HCT116 (cell line): ENCODE measurements around the gene CHID1. TPM values are rescaled to one million over a fixed set of nuclear protein-coding genes. Genes with fewer than 3 reads are reported as not detected.

Experiments used
- ATAC-seq: fragments of 200-7000 bp; cut with Tn5 transposase; 2 replicates; pipeline ENCODE4 v1.9.1; 2020; ENCODE audit warnings: mild to moderate bottlenecking, moderate library complexity
- BruUV-seq: library from RNA; stranded (reverse); fragments of 400-500 nt; replicated peaks from 2 replicates; lab custom pipeline; 2021; lab: Mats Ljungman, UMichigan
- CTCF ChIA-PET: fragments of 300-600 bp; sonication (Branson Sonifier 250); formaldehyde crosslinking; loops from one replicate; lab custom pipeline; 2021; ENCODE audit warnings: antibody characterized with exemption; lab: Charles Lee
- POLR2A ChIA-PET: fragments of 300-600, 350-600 bp; sonication (Branson Sonifier 250); formaldehyde crosslinking; loops from one replicate; lab custom pipeline; 2021; ENCODE audit warnings: antibody characterized with exemption; lab: Charles Lee
- RAD21 ChIA-PET, 2 experiments: fragments of 300-600 bp; sonication (Branson Sonifier 250); formaldehyde crosslinking; loops; one replicate each; lab custom pipeline; 2023; ENCODE audit warnings: low total read pairs in 2 of 2; ENCODE audit not compliant: uncharacterized antibody in 2 of 2, unreplicated experiment in 2 of 2, low non-redundant PET in 1 of 2; lab: Charles Lee
- DNase-seq: peaks from one replicate; pipeline ENCODE4 v3.0.0-alpha.2; 2010; ENCODE audit warnings: low read depth, low spot score
- H2AFZ ChIP-seq: fragments of 200-600 bp; shearing (Covaris generic), sonication (generic); 2 replicates; pipeline ENCODE4 v1.6.1; 2017; ENCODE audit warnings: low read depth, mixed run types, mixed read lengths, antibody characterized with exemption, low read length; ENCODE audit not compliant: poor library complexity, severe bottlenecking
- H3K27ac ChIP-seq: 2 replicates; pipeline ENCODE4 v1.5.1; 2012; ENCODE audit warnings: low read depth, low read length
- H3K27me3 ChIP-seq: fragments of 200-600 bp; sonication (generic); 2 replicates; pipeline ENCODE4 v1.6.1; 2016; ENCODE audit warnings: mixed run types, low read length, mixed read lengths; ENCODE audit not compliant: insufficient read depth
- H3K36me3 ChIP-seq, 2 experiments: fragments of 200-500 bp in 1 of 2; fragments of 200-600 bp in 1 of 2; sonication (Bioruptor generic) in 1 of 2; sonication (generic) in 1 of 2; 2 replicates each; pipeline versions ENCODE4 v1.5.1 to v1.6.1; 2014 to 2016; ENCODE audit warnings: low read length in 2 of 2, inconsistent platforms in 1 of 2, mixed read lengths in 1 of 2, mixed run types in 1 of 2; ENCODE audit not compliant: insufficient read depth in 2 of 2, control insufficient read depth in 1 of 2
- H3K4me1 ChIP-seq, 2 experiments: fragments of 200-600 bp in 1 of 2; sonication (generic) in 1 of 2; 2 replicates each; pipeline versions ENCODE4 v1.5.1 to v1.6.1; 2012 to 2017; ENCODE audit warnings: low read length in 2 of 2, inconsistent platforms in 1 of 2, mild to moderate bottlenecking in 1 of 2, mixed read lengths in 1 of 2, mixed run types in 1 of 2, moderate library complexity in 1 of 2; ENCODE audit not compliant: insufficient read depth in 2 of 2, control insufficient read depth in 1 of 2
- H3K4me2 ChIP-seq: fragments of 200-600 bp; sonication (generic); 2 replicates; pipeline ENCODE4 v1.6.1; 2017; ENCODE audit warnings: mixed run types, low read length, mixed read lengths
- H3K4me3 ChIP-seq, 2 experiments: fragments of 200-600 bp in 1 of 2; sonication (generic) in 1 of 2; replicated peaks in 1 of 2; 2 replicates each; pipeline ENCODE4 v1.5.1; 2011 to 2016; ENCODE audit warnings: low read length in 2 of 2, control low read depth in 1 of 2, low read depth in 1 of 2, mild to moderate bottlenecking in 1 of 2, mixed read lengths in 1 of 2, mixed run types in 1 of 2
- H3K79me2 ChIP-seq: fragments of 200-600 bp; sonication (generic); 2 replicates; pipeline ENCODE4 v1.6.1; 2017; ENCODE audit warnings: mild to moderate bottlenecking, mixed run types, low read length, moderate library complexity, mixed read lengths; ENCODE audit not compliant: insufficient read depth
- H3K9ac ChIP-seq: fragments of 200-600 bp; sonication (generic); 2 replicates; pipeline ENCODE4 v1.6.1; 2016; ENCODE audit warnings: low read length, mixed read lengths
- H3K9me2 ChIP-seq: fragments of 200-600 bp; sonication (generic), shearing (Covaris generic); 2 replicates; pipeline ENCODE4 v1.6.1; 2017; ENCODE audit warnings: mixed run types, mild to moderate bottlenecking, moderate library complexity; ENCODE audit not compliant: insufficient read depth
- H3K9me3 ChIP-seq, 2 experiments: fragments of 200-500 bp in 1 of 2; fragments of 200-600 bp in 1 of 2; sonication (Bioruptor generic) in 1 of 2; sonication (generic) in 1 of 2; 2 replicates each; pipeline ENCODE4 v1.6.1; 2014 to 2017; ENCODE audit warnings: low read length in 2 of 2, mixed read lengths in 2 of 2, inconsistent platforms in 1 of 2, low read depth in 1 of 2, mild to moderate bottlenecking in 1 of 2, mixed run types in 1 of 2, moderate library complexity in 1 of 2; ENCODE audit not compliant: control insufficient read depth in 1 of 2, insufficient read depth in 1 of 2
- H4K20me1 ChIP-seq: fragments of 200-600 bp; sonication (generic), shearing (Covaris generic); 2 replicates; pipeline ENCODE4 v1.6.1; 2017; ENCODE audit warnings: mixed run types, mild to moderate bottlenecking, moderate library complexity; ENCODE audit not compliant: insufficient read depth
- CBX3 ChIP-seq: IDR thresholded peaks from 2 replicates; pipeline ENCODE4 v1.6.1; 2012; ENCODE audit warnings: low read depth
- CEBPB ChIP-seq: IDR thresholded peaks from 2 replicates; pipeline ENCODE4 v1.6.1; 2012; ENCODE audit warnings: low read depth
- EGR1 ChIP-seq: IDR thresholded peaks from 2 replicates; pipeline ENCODE4 v1.6.1; 2012; ENCODE audit warnings: low read depth
- ELF1 ChIP-seq: IDR thresholded peaks from 2 replicates; pipeline ENCODE4 v1.6.1; 2012; ENCODE audit warnings: low read depth, borderline replicate concordance
- EZH2 ChIP-seq: fragments of 200-600 bp; sonication (generic); IDR thresholded peaks from 2 replicates; pipeline ENCODE4 v1.6.1; 2017; ENCODE audit warnings: antibody characterized with exemption, mixed run types
- EZH2phosphoT487 ChIP-seq: fragments of 200-600 bp; IDR thresholded peaks from 2 replicates; pipeline ENCODE4 v1.6.1; 2018; ENCODE audit warnings: antibody characterized with exemption, borderline replicate concordance
- FOSL1 ChIP-seq: IDR thresholded peaks from 2 replicates; pipeline ENCODE4 v1.6.1; 2012; ENCODE audit warnings: low read depth
- JUND ChIP-seq: IDR thresholded peaks from 2 replicates; pipeline ENCODE4 v1.6.1; 2012
- RAD21 ChIP-seq: IDR thresholded peaks from 2 replicates; pipeline ENCODE4 v1.6.1; 2012; ENCODE audit warnings: low read depth, mild to moderate bottlenecking
- SIN3A ChIP-seq: IDR thresholded peaks from 2 replicates; pipeline ENCODE4 v1.6.1; 2012; ENCODE audit warnings: low read depth
- TCF7L2 ChIP-seq: IDR thresholded peaks from 2 replicates; pipeline ENCODE4 v1.7.0; 2011; ENCODE audit warnings: borderline replicate concordance, inconsistent platforms; ENCODE audit not compliant: insufficient read depth, insufficient read length; ENCODE audit errors: extremely low read depth
- YY1 ChIP-seq: IDR thresholded peaks from 2 replicates; pipeline ENCODE4 v1.6.1; 2011; ENCODE audit warnings: low read length, low read depth, moderate library complexity, mild to moderate bottlenecking; ENCODE audit not compliant: insufficient replicate concordance; ENCODE audit errors: extremely low read depth
- ZFX ChIP-seq: fragments of 450-650 bp; IDR thresholded peaks from 2 replicates; pipeline ENCODE4 v1.6.1; 2017
- ZNF274 ChIP-seq: fragments of 200-500 bp; sonication (Bioruptor generic); IDR thresholded peaks from 2 replicates; pipeline ENCODE4 v1.6.1; 2014; ENCODE audit warnings: mild to moderate bottlenecking, low read depth, low read length, inconsistent platforms
- intact Hi-C: fragments of 100-400 bp; cut with micrococcal nuclease; formaldehyde crosslinking; loops from 2 replicates; pipeline ENCODE4 v1.10.0; 2022
- total RNA-seq: library from RNA; stranded (reverse); gene quantifications from one replicate; pipeline ENCODE4 v1.2.1, GENCODE V29; 2021; ENCODE audit not compliant: unreplicated experiment
- TF ChIP-seq, protein P1 (sequence below): IDR thresholded peaks from 2 replicates; pipeline ENCODE4 v1.6.1; 2012
- TF ChIP-seq, protein P2 (sequence below): IDR thresholded peaks from 2 replicates; pipeline ENCODE4 v1.6.1; 2012; ENCODE audit warnings: low read depth
- TF ChIP-seq, protein P3 (sequence below): IDR thresholded peaks from 2 replicates; pipeline ENCODE4 v1.6.1; 2011; ENCODE audit warnings: mild to moderate bottlenecking, low read length, moderate library complexity; ENCODE audit not compliant: insufficient replicate concordance; ENCODE audit errors: extremely low read depth

The CHID1 gene
- total RNA-seq, 1 experiment from 2014 or later, result 102 TPM

GRCh38 chr11:833114-833791, 77.4 kb downstream of the CHID1 start:
- ATAC-seq (peak; percentile 2; the same call in 1 of the 2 replicates), DNase-seq (no peak)
- intact Hi-C loops, result no loop called here
- Histone ChIP-seq H3K27me3 (no peaks in the 10 kb centered on the region), H4K20me1 (peaks cover 6% of the 10 kb centered on the region; the same call in 1 of the 2 replicates), H3K9ac (peak overlapping the region; percentile 93), H3K4me1 (peaks cover 23 to 59% of the 10 kb centered on the region in 2 experiments), H3K9me2 (no peaks in the 10 kb centered on the region), H2AFZ (no peak overlapping the region), H3K27ac (peak overlapping the region; percentile 96), H3K9me3 (no peaks in the 10 kb centered on the region), H3K4me3 (peak overlapping the region; percentile 82 to 90), H3K79me2 (peaks cover 54% of the 10 kb centered on the region), H3K4me2 (peak overlapping the region; percentile 96), H3K36me3 (peaks cover 3 to 21% of the 10 kb centered on the region in 2 experiments; a peak in 2 of 4 replicates)
- POLR2A ChIA-PET, result interaction anchor here (1.0 to 2.2 kb wide), 4 partner anchors 10 to 13 kb away, joined by 3 to 26 read pairs (median 10); partner anchors contain the start of gene PNPLA2
- RAD21 ChIA-PET, result no interaction called here
- TF ChIP-seq CEBPB, result no peak
- TF ChIP-seq ZNF274, result no peak
- no peak for TF ChIP-seq EZH2phosphoT487
- TF ChIP-seq ELF1, result no peak
- TF ChIP-seq EZH2, result no peak
- TF ChIP-seq, protein P1, sequence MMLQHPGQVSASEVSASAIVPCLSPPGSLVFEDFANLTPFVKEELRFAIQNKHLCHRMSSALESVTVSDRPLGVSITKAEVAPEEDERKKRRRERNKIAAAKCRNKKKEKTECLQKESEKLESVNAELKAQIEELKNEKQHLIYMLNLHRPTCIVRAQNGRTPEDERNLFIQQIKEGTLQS, result no peak
- no peak for TF ChIP-seq FOSL1
- no peak for TF ChIP-seq YY1
- TF ChIP-seq CBX3, result no peak
- no peak for TF ChIP-seq TCF7L2
- no peak for TF ChIP-seq JUND
- TF ChIP-seq RAD21, result no peak
- TF ChIP-seq EGR1, result no peak
- no peak for TF ChIP-seq ZFX
- TF ChIP-seq SIN3A, result no peak
- TF ChIP-seq, protein P2, sequence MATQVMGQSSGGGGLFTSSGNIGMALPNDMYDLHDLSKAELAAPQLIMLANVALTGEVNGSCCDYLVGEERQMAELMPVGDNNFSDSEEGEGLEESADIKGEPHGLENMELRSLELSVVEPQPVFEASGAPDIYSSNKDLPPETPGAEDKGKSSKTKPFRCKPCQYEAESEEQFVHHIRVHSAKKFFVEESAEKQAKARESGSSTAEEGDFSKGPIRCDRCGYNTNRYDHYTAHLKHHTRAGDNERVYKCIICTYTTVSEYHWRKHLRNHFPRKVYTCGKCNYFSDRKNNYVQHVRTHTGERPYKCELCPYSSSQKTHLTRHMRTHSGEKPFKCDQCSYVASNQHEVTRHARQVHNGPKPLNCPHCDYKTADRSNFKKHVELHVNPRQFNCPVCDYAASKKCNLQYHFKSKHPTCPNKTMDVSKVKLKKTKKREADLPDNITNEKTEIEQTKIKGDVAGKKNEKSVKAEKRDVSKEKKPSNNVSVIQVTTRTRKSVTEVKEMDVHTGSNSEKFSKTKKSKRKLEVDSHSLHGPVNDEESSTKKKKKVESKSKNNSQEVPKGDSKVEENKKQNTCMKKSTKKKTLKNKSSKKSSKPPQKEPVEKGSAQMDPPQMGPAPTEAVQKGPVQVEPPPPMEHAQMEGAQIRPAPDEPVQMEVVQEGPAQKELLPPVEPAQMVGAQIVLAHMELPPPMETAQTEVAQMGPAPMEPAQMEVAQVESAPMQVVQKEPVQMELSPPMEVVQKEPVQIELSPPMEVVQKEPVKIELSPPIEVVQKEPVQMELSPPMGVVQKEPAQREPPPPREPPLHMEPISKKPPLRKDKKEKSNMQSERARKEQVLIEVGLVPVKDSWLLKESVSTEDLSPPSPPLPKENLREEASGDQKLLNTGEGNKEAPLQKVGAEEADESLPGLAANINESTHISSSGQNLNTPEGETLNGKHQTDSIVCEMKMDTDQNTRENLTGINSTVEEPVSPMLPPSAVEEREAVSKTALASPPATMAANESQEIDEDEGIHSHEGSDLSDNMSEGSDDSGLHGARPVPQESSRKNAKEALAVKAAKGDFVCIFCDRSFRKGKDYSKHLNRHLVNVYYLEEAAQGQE, result no peak
- TF ChIP-seq, protein P3, sequence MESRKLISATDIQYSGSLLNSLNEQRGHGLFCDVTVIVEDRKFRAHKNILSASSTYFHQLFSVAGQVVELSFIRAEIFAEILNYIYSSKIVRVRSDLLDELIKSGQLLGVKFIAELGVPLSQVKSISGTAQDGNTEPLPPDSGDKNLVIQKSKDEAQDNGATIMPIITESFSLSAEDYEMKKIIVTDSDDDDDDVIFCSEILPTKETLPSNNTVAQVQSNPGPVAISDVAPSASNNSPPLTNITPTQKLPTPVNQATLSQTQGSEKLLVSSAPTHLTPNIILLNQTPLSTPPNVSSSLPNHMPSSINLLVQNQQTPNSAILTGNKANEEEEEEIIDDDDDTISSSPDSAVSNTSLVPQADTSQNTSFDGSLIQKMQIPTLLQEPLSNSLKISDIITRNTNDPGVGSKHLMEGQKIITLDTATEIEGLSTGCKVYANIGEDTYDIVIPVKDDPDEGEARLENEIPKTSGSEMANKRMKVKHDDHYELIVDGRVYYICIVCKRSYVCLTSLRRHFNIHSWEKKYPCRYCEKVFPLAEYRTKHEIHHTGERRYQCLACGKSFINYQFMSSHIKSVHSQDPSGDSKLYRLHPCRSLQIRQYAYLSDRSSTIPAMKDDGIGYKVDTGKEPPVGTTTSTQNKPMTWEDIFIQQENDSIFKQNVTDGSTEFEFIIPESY, result no peak
- no TSS peak for BruUV-seq
- CTCF ChIA-PET, result no interaction called here
